Smooth muscle cell (in vitro differentiated cells): ENCODE data around the gene ARSA. TPM values are rescaled to one million over a fixed set of nuclear protein-coding genes. Genes with fewer than 3 reads are reported as not detected.

ENCODE experiments used
- DNase-seq: peaks from one replicate; lab custom pipeline; 2025; ENCODE audit not compliant: unreplicated experiment; lab: John Stamatoyannopoulos, UW
- H2AFZ ChIP-seq: fragments of 200-600 bp; sonication (generic); 2 replicates; pipeline ENCODE4 v1.6.0; 2016; ENCODE audit warnings: antibody characterized with exemption, low read depth, mild to moderate bottlenecking
- H3F3A ChIP-seq: fragments of 200-600 bp; sonication (generic); 2 replicates; pipeline ENCODE4 v1.6.0; 2017; ENCODE audit warnings: antibody characterized with exemption, low read depth
- H3K27ac ChIP-seq: fragments of 200-600 bp; sonication (generic); 2 replicates; pipeline ENCODE4 v1.5.1; 2016; ENCODE audit warnings: low read depth, mild to moderate bottlenecking
- H3K27me3 ChIP-seq: fragments of 200-600 bp; sonication (generic); 2 replicates; pipeline ENCODE4 v1.6.1; 2016; ENCODE audit warnings: low read depth, mild to moderate bottlenecking
- H3K36me3 ChIP-seq: fragments of 200-600 bp; sonication (generic); 2 replicates; pipeline ENCODE4 v1.5.1; 2016; ENCODE audit warnings: low read depth
- H3K4me1 ChIP-seq: fragments of 200-600 bp; sonication (generic); 2 replicates; pipeline ENCODE4 v1.5.1; 2016; ENCODE audit warnings: low read depth
- H3K4me2 ChIP-seq: fragments of 200-600 bp; sonication (generic); 2 replicates; pipeline ENCODE4 v1.6.0; 2016; ENCODE audit warnings: mild to moderate bottlenecking
- H3K4me3 ChIP-seq: fragments of 200-600 bp; sonication (generic); 2 replicates; pipeline ENCODE4 v1.5.1; 2016; ENCODE audit warnings: mild to moderate bottlenecking
- H3K79me2 ChIP-seq: fragments of 200-600 bp; sonication (generic); 2 replicates; pipeline ENCODE4 v1.6.0; 2016; ENCODE audit warnings: low read depth, mild to moderate bottlenecking
- H3K9ac ChIP-seq: fragments of 200-600 bp; sonication (generic); 2 replicates; pipeline ENCODE4 v1.6.0; 2016; ENCODE audit warnings: low read depth
- H3K9me3 ChIP-seq: fragments of 200-600 bp; sonication (generic); replicated peaks from 2 replicates; pipeline ENCODE4 v1.5.1; 2016; ENCODE audit warnings: low read depth
- H4K20me1 ChIP-seq: fragments of 200-600 bp; sonication (generic); 2 replicates; pipeline ENCODE4 v1.6.0; 2016; ENCODE audit warnings: low read depth
- WGBS: methylation state at CpG from one replicate; pipeline ENCODE4 v1.1.7; 2016; ENCODE audit warnings: low lambda C conversion rate; 5-methylcytosine and 5-hydroxymethylcytosine counted together
- polyA plus RNA-seq: library from polyadenylated mRNA; unstranded; fragments of >200 nt; fragmentation: Nextera tagmentation; extraction: Ambion mirVana; gene quantifications from 2 replicates; pipeline ENCODE4 v1.2.1, GENCODE V29; 2016
- total RNA-seq: library from RNA; depleted of rRNA; stranded (reverse); fragments of >200 nt; gene quantifications from 2 replicates; pipeline ENCODE4 v1.2.3, GENCODE V29; 2014
- TF ChIP-seq, protein P1 (sequence below): fragments of 200-600 bp; sonication (generic); IDR thresholded peaks from 2 replicates; pipeline ENCODE4 v1.5.1; 2017; ENCODE audit warnings: borderline replicate concordance, mild to moderate bottlenecking, antibody characterized with exemption; ENCODE audit not compliant: insufficient read depth, poor library complexity, severe bottlenecking

Gene ARSA
- total and polyA plus RNA-seq, 2 experiments from 2014 or later, result 16.6 to 19.9 TPM

DNA sequence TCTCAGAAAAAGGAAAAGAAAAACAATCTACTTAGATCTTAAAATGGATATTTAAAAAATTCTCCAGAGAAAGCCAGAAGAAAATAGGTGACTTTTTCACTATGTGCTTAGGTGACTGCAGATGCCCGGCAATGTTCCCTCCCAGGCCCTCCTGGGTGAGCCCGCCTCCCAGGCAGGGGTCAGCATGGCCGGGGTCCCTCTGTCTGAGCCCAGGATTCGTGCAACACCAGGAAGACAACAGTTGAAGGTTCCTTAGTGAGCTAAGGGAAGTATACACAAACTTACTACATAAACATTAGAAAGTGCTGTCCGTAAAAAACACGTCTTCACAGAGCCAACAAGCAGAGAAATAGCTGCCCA lies 15.8 kb downstream of the ARSA start:
- WGBS, result 84% methylated on average over 6 of the region's 6 CpGs
- H3K4me2 ChIP-seq, result no peak overlapping the region
- DNase-seq, result no peak
- H3K4me3 ChIP-seq, result no peak overlapping the region
- no peaks in the 10 kb centered on the region for H3F3A ChIP-seq
- no peak overlapping the region for H3K9ac ChIP-seq
- TF ChIP-seq, protein P1, sequence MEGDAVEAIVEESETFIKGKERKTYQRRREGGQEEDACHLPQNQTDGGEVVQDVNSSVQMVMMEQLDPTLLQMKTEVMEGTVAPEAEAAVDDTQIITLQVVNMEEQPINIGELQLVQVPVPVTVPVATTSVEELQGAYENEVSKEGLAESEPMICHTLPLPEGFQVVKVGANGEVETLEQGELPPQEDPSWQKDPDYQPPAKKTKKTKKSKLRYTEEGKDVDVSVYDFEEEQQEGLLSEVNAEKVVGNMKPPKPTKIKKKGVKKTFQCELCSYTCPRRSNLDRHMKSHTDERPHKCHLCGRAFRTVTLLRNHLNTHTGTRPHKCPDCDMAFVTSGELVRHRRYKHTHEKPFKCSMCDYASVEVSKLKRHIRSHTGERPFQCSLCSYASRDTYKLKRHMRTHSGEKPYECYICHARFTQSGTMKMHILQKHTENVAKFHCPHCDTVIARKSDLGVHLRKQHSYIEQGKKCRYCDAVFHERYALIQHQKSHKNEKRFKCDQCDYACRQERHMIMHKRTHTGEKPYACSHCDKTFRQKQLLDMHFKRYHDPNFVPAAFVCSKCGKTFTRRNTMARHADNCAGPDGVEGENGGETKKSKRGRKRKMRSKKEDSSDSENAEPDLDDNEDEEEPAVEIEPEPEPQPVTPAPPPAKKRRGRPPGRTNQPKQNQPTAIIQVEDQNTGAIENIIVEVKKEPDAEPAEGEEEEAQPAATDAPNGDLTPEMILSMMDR, result no peak
- H3K4me1 ChIP-seq, result no peaks in the 10 kb centered on the region
- no peaks in the 10 kb centered on the region for H3K9me3 ChIP-seq
- H3K27me3 ChIP-seq, result peaks cover 9% of the 10 kb centered on the region
- H3K79me2 ChIP-seq, result no peaks in the 10 kb centered on the region
- no peaks in the 10 kb centered on the region for H4K20me1 ChIP-seq
- H3K27ac ChIP-seq, result no peak overlapping the region
- no peak overlapping the region for H2AFZ ChIP-seq
- no peaks in the 10 kb centered on the region for H3K36me3 ChIP-seq

DNA sequence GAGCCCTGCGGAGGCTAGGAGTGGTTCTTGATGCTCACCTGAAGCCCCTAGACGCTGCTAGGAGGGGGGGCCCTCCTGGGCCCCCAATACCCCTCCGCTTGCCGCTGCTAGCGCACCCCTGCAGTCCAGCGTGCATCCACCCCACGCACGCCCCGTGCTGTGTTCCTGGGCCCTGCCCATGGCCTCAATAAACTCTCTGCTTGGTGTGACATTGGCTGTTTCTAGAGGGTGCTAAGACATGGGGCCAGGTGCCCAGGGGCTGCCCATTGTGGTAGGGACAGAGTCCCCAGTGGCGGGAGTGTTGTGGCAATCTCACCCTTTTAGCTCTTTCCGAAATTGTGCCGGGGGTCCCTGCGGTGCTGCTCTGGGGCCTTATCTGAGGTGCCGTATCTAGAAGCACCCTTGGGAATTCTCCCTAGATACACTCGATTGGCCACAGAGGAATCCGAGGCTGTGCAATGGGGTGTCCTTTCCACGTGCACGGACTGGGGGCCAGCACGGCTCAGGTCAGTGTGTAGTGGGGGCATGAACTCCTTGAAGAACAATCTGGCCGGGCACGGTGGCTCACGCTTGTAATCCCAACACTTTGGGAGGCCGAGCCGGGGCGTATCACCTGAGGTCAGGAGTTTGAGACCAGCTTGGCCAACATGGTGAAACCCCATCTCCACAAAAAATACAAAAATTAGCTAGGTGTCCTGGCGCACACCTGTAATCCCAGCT lies 16.5 kb downstream of the ARSA start:
- Histone ChIP-seq H3K79me2 (no peaks in the 10 kb centered on the region), H3K4me3 (no peak overlapping the region), H4K20me1 (no peaks in the 10 kb centered on the region), H3K9ac (no peak overlapping the region), H3K4me2 (no peak overlapping the region), H3K9me3 (no peaks in the 10 kb centered on the region), H3K36me3 (no peaks in the 10 kb centered on the region), H2AFZ (no peak overlapping the region), H3K27me3 (peaks cover 13% of the 10 kb centered on the region), H3K4me1 (no peaks in the 10 kb centered on the region), H3F3A (no peaks in the 10 kb centered on the region), H3K27ac (no peak overlapping the region)
- TF ChIP-seq, protein P1, result no peak
- WGBS, result 94% methylated on average over 26 of the region's 26 CpGs
- no peak for DNase-seq

DNA sequence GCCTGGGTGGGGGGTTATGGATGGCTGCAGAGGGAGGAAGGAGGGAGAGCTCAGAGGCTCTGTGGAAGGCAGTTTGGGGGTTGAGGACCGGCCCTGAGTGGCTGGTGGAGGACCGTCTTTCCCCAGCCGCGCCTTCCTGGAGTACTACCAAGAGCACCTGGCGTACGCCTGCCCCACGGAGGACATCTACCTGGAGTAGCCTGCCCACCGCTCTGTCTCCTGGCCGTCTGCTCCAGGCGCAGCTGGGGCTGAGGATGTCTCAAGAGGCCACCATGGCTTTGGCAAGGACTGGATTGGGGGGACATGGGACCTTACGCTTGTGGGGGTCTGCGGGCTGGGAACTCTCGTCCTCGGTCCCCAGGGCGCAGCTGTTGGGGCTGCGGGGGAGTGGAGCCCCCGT lies 17.4 kb downstream of the ARSA start:
- Histone ChIP-seq H3K9ac (no peak overlapping the region), H2AFZ (no peak overlapping the region), H4K20me1 (no peaks in the 10 kb centered on the region), H3K4me3 (no peak overlapping the region), H3K36me3 (no peaks in the 10 kb centered on the region), H3K79me2 (no peaks in the 10 kb centered on the region), H3K4me1 (no peaks in the 10 kb centered on the region), H3F3A (no peaks in the 10 kb centered on the region), H3K27ac (no peak overlapping the region), H3K27me3 (peaks cover 20% of the 10 kb centered on the region), H3K4me2 (no peak overlapping the region), H3K9me3 (no peaks in the 10 kb centered on the region)
- 92% methylated on average over 10 of the region's 17 CpGs for WGBS
- TF ChIP-seq, protein P1, result no peak
- DNase-seq, result no peak

DNA sequence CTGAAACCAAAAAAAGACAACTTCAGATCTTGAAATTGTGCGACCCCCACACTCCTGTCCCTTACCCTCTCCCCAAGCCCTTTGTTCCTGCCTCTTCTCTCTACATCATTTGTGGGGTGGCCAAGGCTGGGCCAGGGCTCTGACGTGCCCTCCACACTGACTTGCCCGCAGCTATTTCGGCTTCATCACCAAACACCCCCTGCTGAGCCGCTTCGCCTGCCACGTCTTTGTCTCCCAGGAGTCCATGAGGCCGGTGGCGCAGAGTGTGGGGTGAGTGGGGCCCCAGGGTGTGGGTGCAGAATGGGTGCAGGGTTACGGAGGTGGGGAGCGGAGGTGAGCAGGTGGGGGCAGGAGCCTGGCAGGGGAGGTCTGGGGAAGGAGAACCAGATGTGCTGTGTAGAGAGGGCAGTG lies 17.9 kb downstream of the ARSA start:
- H3K4me3 ChIP-seq, result no peak overlapping the region
- no peak overlapping the region for H3K27ac ChIP-seq
- no peaks in the 10 kb centered on the region for H4K20me1 ChIP-seq
- H3K4me1 ChIP-seq, result no peaks in the 10 kb centered on the region
- H3K4me2 ChIP-seq, result no peak overlapping the region
- no peaks in the 10 kb centered on the region for H3F3A ChIP-seq
- H2AFZ ChIP-seq, result no peak overlapping the region
- H3K36me3 ChIP-seq, result no peaks in the 10 kb centered on the region
- WGBS, result 89% methylated on average over 11 of the region's 11 CpGs
- H3K9ac ChIP-seq, result no peak overlapping the region
- peaks cover 24% of the 10 kb centered on the region for H3K27me3 ChIP-seq
- DNase-seq, result no peak
- no peaks in the 10 kb centered on the region for H3K9me3 ChIP-seq
- TF ChIP-seq, protein P1, result no peak
- H3K79me2 ChIP-seq, result no peaks in the 10 kb centered on the region
